ENCODE measurements around the gene TFAP2E.

DNA sequence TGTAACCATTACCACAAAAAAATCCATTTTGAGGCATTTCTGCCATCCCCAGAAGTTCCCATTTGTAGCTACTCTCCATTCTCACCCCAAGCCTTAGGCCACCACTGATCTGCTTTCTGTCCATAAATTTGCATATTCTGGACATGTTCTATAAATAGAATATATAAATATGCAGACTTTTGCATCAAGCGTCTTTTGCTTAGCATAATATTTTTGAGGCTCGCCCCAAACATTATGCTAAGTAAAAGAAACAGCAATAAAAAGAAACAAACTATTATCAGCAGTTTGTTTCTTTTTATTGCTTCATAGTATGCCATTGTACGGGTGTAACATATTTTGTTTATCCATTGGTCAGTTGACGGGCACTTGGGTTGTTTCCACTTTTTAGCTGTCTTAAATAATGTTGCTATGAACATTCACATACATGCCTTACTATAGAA, 7.9 kb downstream of the TFAP2E start:
- TF ChIP-seq, protein P1, sequence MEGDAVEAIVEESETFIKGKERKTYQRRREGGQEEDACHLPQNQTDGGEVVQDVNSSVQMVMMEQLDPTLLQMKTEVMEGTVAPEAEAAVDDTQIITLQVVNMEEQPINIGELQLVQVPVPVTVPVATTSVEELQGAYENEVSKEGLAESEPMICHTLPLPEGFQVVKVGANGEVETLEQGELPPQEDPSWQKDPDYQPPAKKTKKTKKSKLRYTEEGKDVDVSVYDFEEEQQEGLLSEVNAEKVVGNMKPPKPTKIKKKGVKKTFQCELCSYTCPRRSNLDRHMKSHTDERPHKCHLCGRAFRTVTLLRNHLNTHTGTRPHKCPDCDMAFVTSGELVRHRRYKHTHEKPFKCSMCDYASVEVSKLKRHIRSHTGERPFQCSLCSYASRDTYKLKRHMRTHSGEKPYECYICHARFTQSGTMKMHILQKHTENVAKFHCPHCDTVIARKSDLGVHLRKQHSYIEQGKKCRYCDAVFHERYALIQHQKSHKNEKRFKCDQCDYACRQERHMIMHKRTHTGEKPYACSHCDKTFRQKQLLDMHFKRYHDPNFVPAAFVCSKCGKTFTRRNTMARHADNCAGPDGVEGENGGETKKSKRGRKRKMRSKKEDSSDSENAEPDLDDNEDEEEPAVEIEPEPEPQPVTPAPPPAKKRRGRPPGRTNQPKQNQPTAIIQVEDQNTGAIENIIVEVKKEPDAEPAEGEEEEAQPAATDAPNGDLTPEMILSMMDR (conservative IDR thresholded peaks at IDR 0.05), result no peak
- no peak for TF ChIP-seq EZH2 (IDR thresholded peaks at IDR 0.05; ENCODE audit: low read depth)

All from PC-9 (cell line).